GM13977 (cell line): ENCODE results near the gene RNPC3.
"Not testable (repeated sequence)": the region's sequence is repeated elsewhere in the genome, so short reads cannot be mapped to it uniquely, and the experiment has no call there.

Experiments used
- DNase-seq: peaks from one replicate; pipeline ENCODE4 v3.0.0; 2012; ENCODE audit warnings: low spot score
- CTCF ChIP-seq: IDR thresholded peaks from 2 replicates; pipeline ENCODE4 v1.5.1; 2012; ENCODE audit warnings: mild to moderate bottlenecking, control low read depth; ENCODE audit not compliant: insufficient read depth; ENCODE audit errors: extremely low read depth, missing control alignments
- in situ Hi-C: fragments of 300-500 bp; cut with MboI; formaldehyde crosslinking; loops from one replicate; pipeline ENCODE4 v1.12.0; 2022; ENCODE audit warnings: low sequenced_read_pairs, low pct_unique_long_range_greater_than_20kb, mixed read lengths, inconsistent platforms; ENCODE audit not compliant: unreplicated experiment

RNPC3 gene

GRCh38 chr1:103569493-103569892, 44.0 kb downstream of the RNPC3 start:
- no peak for DNase-seq
- in situ Hi-C loops: no loop called here
- TF ChIP-seq CTCF: no peak

DNA sequence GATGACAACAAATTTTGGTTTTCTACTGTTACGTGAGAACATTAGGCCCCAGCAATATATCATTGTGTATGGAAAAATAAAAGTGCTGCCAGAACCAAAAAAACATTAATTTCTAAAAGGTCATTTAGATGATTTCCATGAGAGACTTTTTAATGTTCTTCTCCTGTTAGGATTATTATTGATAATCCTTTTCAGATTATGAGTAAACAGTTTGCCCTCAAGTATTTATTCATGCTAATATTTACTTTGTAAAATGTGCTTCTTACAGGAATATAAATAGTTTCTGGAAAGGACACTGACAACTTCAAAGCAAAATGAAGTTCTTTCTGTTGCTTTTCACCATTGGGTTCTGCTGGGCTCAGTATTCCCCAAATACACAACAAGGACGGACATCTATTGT, 45.8 kb downstream of the RNPC3 start, which contains the start of gene AMY2B:
AMY2B (plus strand) TSS at position 301 of the 400 bp plus-strand sequence; CDS start at position 315, 14 bp downstream.
- DNase-seq, in situ Hi-C loops: not testable (repeated sequence)

DNA sequence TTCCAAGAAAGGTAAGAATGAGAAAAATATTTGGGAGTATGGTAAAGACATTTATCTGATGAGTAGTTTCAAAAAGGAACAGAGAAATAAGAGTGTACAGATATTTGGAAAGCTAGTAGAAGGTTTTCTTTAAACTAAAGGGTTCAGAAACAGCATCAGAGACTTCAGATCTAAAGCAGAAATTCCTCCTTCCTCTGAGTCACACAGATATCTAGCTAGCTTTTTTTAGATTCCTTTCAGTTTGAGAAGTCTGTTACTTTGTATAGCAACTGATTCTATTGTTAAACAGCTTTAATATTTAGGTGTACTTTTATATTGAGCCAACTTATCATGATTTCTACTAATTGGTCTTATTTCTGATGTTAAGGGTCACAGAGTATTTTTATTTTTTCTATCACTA, 50.6 kb downstream of the RNPC3 start:
- TF ChIP-seq CTCF: no peak
- DNase-seq: no peak
- in situ Hi-C loops: no loop called here

GRCh38 chr1:103576784-103577183, 51.3 kb downstream of the RNPC3 start:
- DNase-seq, in situ Hi-C loops: not testable (repeated sequence)

DNA sequence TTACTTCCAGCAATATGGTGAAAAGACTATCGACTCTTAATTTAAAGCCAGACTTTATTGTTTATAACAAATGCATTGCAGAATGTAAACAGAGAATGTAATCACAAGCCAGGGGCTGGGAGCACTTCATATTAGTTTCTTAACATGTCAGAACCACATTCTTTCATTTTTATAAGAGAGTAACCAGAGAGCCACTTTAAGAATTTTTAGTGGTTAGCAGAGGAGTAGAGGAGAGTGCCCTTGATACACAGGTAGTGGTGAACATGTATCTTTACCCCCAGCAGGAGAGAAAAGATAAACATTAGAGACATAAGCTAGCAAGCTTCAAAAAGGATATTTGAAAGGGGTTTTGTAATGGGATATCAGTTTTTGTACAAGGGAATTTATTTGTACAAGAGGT, 57.0 kb downstream of the RNPC3 start:
- no peak for TF ChIP-seq CTCF
- in situ Hi-C loops: no loop called here
- DNase-seq: no peak

- no peak for DNase-seq
- TF ChIP-seq CTCF: no peak
- in situ Hi-C loops: no loop called here
Observed at GRCh38 chr1:103583887-103584286, 58.4 kb downstream of the RNPC3 start.

GRCh38 chr1:103584537-103584936, 59.0 kb downstream of the RNPC3 start:
- no peak for DNase-seq
- in situ Hi-C loops: no loop called here
- no peak for TF ChIP-seq CTCF

DNA sequence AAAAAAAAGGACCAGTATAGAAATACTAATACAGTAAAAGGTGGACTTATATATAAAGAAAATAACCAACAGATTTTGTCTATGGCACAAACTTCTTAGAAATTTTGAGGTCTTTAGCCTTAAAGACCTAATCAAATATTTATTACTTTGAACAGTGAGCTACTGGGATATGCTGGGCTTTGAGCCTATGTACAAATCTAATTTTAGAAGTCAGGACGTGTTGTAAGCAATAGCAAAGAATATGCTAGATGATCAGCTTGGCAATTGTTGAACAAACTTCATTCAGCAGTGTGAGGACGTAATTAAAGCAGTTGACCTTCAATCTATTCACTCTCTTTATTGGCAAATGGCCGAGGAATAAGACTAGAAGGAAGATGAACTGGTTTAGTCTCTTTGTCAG, 77.2 kb downstream of the RNPC3 start:
- DNase-seq, in situ Hi-C loops: not testable (repeated sequence)
